ENCODE results near the gene KRTAP20-2. TPM values are rescaled to one million over a fixed set of nuclear protein-coding genes. Genes with fewer than 3 reads are reported as not detected.

The KRTAP20-2 gene
- total RNA-seq = not detected

GRCh38 chr21:30634906-30635305, at the start of gene KRTAP20-2:
Gene KRTAP20-2, plus strand, starts transcription at chr21:30635206. Its CDS starts 58 bp downstream, at chr21:30635264.
- no peak for DNase-seq (ENCODE audit: low read depth in 2 of 3, low spot score in 2 of 3)

GRCh38 chr21:30590297-30590696, 44.7 kb upstream of the KRTAP20-2 start, which contains the start of gene KRTAP22-2:
Gene KRTAP22-2, minus strand, starts transcription at chr21:30590397.
- no peak for DNase-seq (ENCODE audit: low read depth in 2 of 3, low spot score in 2 of 3)

DNA sequence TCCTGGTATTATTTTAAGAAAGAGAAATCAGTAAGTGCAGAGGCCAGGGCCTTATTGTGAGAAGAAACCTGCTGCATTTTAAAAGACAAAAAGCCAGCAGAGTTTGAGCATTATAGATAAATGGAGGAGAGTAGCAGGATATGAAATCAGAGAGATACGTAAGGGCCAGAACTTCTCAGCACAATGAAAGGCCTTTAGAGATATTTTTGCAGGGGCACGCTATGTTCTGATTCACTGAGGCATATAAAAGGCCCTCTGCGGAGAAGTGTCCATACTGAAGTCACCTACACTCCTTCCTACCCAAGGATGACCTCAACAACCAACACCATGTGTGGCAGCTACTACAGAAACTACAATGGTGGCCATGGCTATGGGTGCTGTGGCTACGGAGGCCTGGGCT, 42.9 kb upstream of the KRTAP20-2 start, which contains the start of gene KRTAP6-3:
KRTAP6-3 (plus strand) TSS at position 301 of the 400 bp plus-strand sequence; CDS start at position 307, 6 bp downstream.
- no peak for DNase-seq (ENCODE audit: low read depth in 2 of 3, low spot score in 2 of 3)

GRCh38 chr21:30598802-30599201, 36.2 kb upstream of the KRTAP20-2 start, which contains the start of gene KRTAP6-2:
Gene KRTAP6-2, minus strand, starts transcription at chr21:30598902. Its CDS starts 28 bp downstream, at chr21:30598874.
- no peak for DNase-seq (ENCODE audit: low read depth in 2 of 3, low spot score in 2 of 3)

- DNase-seq (ENCODE audit: low read depth in 2 of 3, low spot score in 2 of 3) = no peak
Observed at GRCh38 chr21:30600787-30601186, 34.2 kb upstream of the KRTAP20-2 start, which contains the start of gene KRTAP22-1. Gene KRTAP22-1, plus strand, starts transcription at chr21:30601087.

DNA sequence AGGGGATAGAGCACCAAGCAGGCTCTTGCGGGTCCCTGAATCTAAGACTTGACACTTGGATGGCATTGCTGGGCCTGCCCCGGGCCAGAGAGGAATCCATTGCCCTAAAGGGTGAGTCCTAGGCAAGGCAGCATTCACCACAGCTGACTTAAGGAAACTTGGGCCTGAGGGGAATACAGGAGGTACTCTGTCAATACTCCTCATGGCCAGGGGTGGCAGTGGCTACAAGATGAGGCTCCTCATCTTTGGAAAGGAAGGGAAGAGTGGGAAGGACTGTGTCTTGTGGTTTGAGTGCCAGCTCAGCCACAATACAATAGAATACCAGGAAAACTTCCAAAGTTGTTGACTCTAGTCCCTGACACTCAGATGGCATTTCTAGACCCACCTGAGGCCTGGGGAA, 29.0 kb upstream of the KRTAP20-2 start:
- no peak for DNase-seq (ENCODE audit: low read depth in 2 of 3, low spot score in 2 of 3)

DNA sequence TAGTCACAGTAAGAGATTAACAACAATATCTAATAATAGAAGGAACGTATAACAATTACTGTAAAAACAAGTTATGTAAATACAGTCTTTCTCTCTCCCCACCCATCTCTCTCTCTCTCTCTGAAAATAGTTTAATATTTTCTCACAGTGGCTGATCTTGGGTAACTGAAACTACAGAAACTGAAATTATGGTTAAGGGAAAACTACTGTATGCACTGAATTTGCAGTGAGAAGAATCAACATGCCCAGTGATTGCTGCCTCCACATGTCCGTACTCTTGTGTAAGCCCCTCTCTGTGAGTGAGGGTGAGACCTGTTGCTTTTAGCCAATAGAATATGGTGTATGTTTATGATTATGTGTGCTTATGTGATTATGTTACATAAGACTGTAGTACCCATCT, 22.9 kb upstream of the KRTAP20-2 start:
- no peak for DNase-seq (ENCODE audit: low read depth in 2 of 3, low spot score in 2 of 3)

- no peak for DNase-seq (ENCODE audit: low read depth in 2 of 3, low spot score in 2 of 3)
Observed at GRCh38 chr21:30613836-30614235, 21.2 kb upstream of the KRTAP20-2 start, which contains the start of gene KRTAP6-1. Gene KRTAP6-1, minus strand, starts transcription at chr21:30613930. Its CDS starts 26 bp downstream, at chr21:30613904.

DNA sequence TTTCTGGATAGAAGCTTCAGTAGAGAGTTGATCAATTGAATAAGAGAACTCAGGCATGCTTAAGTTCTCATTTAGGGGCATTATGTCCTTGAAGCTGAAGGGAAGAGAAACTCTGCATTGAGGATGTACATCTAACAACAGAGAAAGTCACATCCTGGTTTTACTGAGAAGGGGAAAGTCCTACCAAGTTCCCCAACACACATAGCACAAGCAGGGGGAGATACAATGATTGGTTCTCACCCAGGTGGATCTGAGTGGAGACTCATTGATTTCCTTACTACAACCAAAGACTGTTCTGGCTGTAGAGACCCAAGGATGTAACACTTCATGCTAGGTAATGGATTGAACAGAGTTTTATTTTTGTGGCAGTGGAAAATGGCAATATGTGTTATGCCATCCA, 19.8 kb upstream of the KRTAP20-2 start:
- DNase-seq (ENCODE audit: low read depth in 2 of 3, low spot score in 2 of 3) = no peak

DNA sequence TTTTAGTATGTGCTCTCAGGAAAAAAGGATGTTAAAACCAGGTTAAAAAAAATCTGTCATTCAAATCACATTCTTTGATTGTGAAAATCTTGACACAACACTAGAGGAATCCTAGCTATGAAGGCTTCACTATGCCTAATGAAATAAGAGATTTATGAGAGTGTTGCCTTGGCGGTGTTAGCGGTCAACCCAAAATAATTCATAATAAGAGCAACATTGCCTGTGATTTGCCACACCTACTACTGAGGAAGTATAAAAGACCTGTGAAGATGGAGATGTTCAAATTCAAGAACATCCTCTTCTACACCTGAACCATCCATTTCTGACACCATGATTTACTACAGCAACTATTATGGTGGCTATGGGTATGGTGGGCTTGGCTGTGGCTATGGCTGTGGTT, 18.9 kb upstream of the KRTAP20-2 start, which contains the start of gene KRTAP20-1:
KRTAP20-1 (plus strand) TSS at position 301 of the 400 bp plus-strand sequence; CDS start at position 331, 30 bp downstream.
- no peak for DNase-seq (ENCODE audit: low read depth in 2 of 3, low spot score in 2 of 3)

GRCh38 chr21:30620080-30620479, 14.9 kb upstream of the KRTAP20-2 start:
- DNase-seq (ENCODE audit: low read depth in 2 of 3, low spot score in 2 of 3) = no peak

DNA sequence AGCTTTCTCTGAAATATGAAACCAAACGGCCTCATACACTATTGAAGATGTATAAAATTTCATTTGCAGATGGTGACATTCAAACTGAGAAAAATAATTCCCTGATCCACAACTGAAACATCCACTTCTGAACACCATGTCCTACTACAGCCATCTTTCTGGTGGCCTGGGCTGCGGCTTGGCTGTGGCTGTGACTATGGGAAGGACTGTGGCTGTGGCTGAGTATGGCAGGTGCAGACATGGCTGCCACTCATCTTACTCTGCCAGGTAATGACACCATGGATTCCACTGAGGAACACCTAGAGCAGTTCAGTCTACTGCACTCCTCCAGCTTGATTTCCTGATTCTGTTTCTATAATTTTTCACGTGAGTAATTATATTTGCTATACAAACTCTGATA, 14.5 kb upstream of the KRTAP20-2 start, which contains the start of gene KRTAP20-4:
KRTAP20-4 (plus strand) TSS at position 106 of the 400 bp plus-strand sequence.
- no peak for DNase-seq (ENCODE audit: low read depth in 2 of 3, low spot score in 2 of 3)

DNA sequence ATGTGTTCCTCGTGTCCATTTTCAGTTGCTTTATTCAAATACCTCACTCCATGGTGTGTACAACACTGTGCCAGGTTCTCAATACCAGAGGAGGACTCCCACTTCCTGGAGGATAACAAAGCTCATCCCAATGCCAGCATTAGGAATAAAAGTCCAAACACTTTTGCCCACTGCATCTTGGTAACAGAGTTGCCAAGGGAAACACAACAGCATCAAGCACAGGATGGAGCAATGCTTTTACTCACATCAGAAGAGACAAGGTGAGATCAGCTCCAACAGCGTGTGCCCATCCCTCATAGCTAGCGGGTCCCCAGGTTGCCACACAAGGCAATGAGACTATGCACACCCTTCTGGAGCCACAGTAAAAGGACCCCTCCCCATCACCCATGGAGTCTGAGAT, 11.6 kb upstream of the KRTAP20-2 start:
- no peak for DNase-seq (ENCODE audit: low read depth in 2 of 3, low spot score in 2 of 3)

DNA sequence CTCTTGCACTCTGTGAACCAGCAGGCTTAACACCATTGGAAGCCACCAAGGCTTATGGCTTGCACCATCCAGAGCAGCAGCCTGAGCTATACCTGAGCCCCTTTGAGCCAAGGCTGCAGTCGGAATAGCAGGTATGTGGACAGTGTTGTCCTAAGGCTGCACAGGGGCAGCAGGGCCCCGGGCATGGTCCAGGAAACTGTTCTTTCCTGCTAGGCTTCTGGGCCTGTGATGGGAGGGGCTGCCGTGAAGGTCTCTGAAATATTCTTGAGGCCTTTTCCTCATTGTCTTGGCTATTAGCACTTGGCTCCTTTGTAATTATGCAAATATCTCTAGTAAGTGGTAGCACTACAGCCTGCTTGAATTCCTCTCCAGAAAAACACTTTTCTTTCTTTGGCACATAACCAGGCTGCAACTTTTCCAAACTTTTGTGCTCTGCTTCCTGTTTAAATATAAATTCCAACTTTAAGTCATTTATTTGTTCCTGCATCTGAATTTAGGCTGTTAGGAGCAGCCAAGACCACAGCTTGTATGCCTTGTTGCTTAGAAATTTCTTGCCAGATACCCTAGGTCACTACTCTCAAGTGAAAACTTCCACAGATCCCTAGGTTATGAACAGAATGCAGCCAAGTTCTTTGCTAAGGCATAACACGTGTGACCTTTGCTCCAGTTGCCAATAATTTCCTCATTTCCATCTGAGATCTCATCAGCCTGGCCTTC, 9.4 kb upstream of the KRTAP20-2 start:
- DNase-seq (ENCODE audit: low read depth in 2 of 3, low spot score in 2 of 3) = no peak

DNA sequence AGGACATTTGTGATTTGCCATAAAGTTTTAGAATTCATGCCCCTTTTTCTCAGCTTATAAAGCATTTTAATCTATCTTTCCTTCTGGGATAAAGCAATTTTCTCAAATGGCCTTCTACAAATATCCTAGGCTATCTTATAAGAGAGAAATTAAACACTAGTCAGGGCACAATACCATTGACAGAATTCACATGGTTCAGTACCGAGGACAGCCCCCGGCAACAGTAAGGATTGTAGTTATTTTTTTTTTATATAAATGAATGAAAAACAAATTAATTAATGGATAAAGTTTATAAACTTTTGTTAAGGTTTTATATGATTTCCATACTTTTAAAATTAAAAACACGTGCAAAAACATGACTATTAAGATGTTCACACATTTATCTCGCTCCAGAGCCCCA, 6.9 kb upstream of the KRTAP20-2 start:
- DNase-seq (ENCODE audit: low read depth in 2 of 3, low spot score in 2 of 3) = no peak

GRCh38 chr21:30629200-30629599, 5.8 kb upstream of the KRTAP20-2 start:
- DNase-seq (ENCODE audit: low read depth in 2 of 3, low spot score in 2 of 3) = no peak

DNA sequence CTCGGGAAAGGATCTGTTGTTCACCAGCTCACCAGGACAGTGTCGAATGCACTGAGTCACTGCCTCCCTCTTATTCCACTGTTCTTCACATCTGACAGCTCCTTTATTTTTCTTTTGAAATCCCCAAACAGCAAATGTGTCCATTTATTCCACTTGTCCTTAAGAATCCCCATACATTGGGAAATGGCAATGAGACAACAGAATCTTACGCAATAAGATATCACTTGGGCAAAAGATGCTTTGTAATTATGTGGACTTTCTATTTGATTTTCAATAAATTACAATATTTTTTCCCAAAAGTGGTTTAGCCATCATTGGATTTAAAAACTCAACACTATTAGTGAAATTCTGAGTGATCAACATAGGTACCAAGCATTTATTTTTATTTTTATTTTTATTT, 3.7 kb downstream of the KRTAP20-2 start:
- no peak for DNase-seq (ENCODE audit: low read depth in 2 of 3, low spot score in 2 of 3)

- no peak for DNase-seq (ENCODE audit: low read depth in 2 of 3, low spot score in 2 of 3)
Observed at GRCh38 chr21:30642564-30642963, 7.6 kb downstream of the KRTAP20-2 start, which contains the start of gene KRTAP20-3. Gene KRTAP20-3, plus strand, starts transcription at chr21:30642864.

GRCh38 chr21:30646904-30647414, 12.0 kb downstream of the KRTAP20-2 start:
- no peak for DNase-seq (ENCODE audit: low read depth in 2 of 3, low spot score in 2 of 3)

GRCh38 chr21:30652891-30653290, 17.9 kb downstream of the KRTAP20-2 start:
- no peak for DNase-seq (ENCODE audit: low read depth in 2 of 3, low spot score in 2 of 3)

DNA sequence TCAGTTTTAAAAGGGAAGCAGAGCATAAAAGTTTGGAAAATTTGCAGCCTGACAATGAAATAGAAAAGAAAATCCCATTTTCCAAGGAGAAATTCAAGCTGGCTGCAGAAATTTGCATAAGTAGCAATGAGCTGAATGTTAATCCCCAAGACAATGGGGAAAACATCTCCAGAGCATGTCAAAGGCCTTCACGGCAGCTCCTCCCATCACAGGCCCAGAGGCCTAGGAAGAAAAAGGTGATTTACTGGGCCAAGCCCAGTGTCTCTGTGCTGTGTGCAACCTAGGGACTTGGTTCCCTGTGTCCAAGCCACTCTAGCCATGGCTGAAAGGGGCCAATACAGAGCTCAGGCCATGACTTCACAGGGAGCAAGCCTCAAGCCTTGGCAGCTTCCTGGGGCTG, 33.8 kb downstream of the KRTAP20-2 start:
- DNase-seq (ENCODE audit: low read depth in 2 of 3, low spot score in 2 of 3) = no peak

Data from hematopoietic multipotent progenitor cell (in vitro differentiated cells).